Fibroblast of lung (primary cell): ENCODE data around the gene PRR19.

Source experiments
- CTCF ChIP-seq, 2 donors: IDR thresholded peaks in 1 of 2; conservative IDR thresholded peaks in 1 of 2; 1 replicate in 1 of 2; 2 replicates in 1 of 2; pipeline ENCODE4 v1.5.1; 2011 to 2012; ENCODE audit warnings: low read length in 2 of 2, control low read depth in 1 of 2, inconsistent platforms in 1 of 2, low read depth in 1 of 2, mild to moderate bottlenecking in 1 of 2
- EZH2 ChIP-seq: IDR thresholded peaks from 2 replicates; pipeline ENCODE4 v1.5.1; 2012; ENCODE audit warnings: low read length, control low read depth, mild to moderate bottlenecking; ENCODE audit errors: missing control alignments

- TF ChIP-seq CTCF (conservative IDR thresholded peaks at IDR 0.05 in 1 of 2, IDR thresholded peaks at IDR 0.05 in 1 of 2; ENCODE audit: low read depth in 1 of 2, low read length in 2 of 2) (no peak), EZH2 (no peak)
These were observed 14.7 kb upstream of the PRR19 start for GRCh38 chr19:42287017-42287826.
